HG03575 (cell line): ENCODE results near the gene EXOC3.
"Not testable (repeated sequence)": the region's sequence is repeated elsewhere in the genome, so short reads cannot be mapped to it uniquely, and the experiment has no call there.

Source experiments
- ATAC-seq: cut with Tn5 transposase; IDR thresholded peaks from one replicate; pipeline ENCODE4 v1.9.1; 2021; ENCODE audit not compliant: unreplicated experiment, insufficient number of reproducible peaks, low FRiP score; ENCODE audit errors: extremely low read depth

EXOC3 gene

GRCh38 chr5:478369-478981, 35.5 kb downstream of the EXOC3 start:
- ATAC-seq = no peak

GRCh38 chr5:478982-479535, 36.1 kb downstream of the EXOC3 start:
- no peak for ATAC-seq

DNA sequence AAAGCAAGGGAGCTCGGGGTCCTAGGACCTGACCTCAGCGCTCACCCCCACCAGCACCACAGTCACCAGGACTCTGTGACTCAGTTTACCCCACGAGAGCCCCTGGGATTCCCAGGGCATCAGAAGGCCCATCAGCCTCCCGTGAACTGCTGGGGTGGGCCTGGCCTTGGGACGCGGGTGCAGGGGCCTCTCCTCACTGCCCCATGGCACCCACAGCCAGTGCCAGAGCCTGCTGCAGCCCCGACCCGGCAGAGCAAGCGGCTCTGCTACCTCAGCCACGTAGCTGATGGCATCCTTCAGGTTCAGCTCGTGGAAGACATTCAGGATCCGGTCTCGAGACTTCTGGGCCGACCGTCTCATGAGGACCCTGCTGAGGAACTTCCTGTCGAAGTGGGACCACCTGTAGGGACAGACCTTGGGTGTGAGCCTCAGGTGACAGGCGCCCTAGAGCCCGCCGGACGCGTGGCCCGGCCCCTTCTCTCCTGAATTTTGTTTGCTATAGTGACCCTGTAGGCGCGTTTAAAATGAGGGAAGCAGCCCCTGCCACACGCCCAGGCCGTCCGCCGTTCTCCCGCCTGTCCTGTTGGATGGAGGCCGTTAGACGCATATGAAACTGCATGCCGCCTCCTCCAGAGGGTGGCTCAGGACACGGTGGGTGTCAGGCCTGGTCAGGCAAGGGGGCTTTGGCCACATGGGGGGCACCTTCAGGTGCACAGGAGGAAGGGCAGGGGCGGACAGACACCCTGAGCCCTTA, 36.8 kb downstream of the EXOC3 start:
- no peak for ATAC-seq

- ATAC-seq = no peak
These were observed 38.4 kb downstream of the EXOC3 start for GRCh38 chr5:481347-481746.

- no peak for ATAC-seq
These were observed 39.0 kb downstream of the EXOC3 start for GRCh38 chr5:482021-482420.

- no peak for ATAC-seq
These were observed 39.5 kb downstream of the EXOC3 start for GRCh38 chr5:482506-482905.

- no peak for ATAC-seq
These were observed 40.0 kb downstream of the EXOC3 start for GRCh38 chr5:483011-483410.

GRCh38 chr5:483434-484140, 40.6 kb downstream of the EXOC3 start:
- no peak for ATAC-seq

GRCh38 chr5:484556-484955, 41.6 kb downstream of the EXOC3 start:
- no peak for ATAC-seq

- ATAC-seq = no peak
These were observed 42.4 kb downstream of the EXOC3 start for GRCh38 chr5:485113-485945.

- ATAC-seq = no peak
These were observed 43.0 kb downstream of the EXOC3 start for GRCh38 chr5:485946-486491.

- ATAC-seq = not testable (repeated sequence)
These were observed 43.6 kb downstream of the EXOC3 start for GRCh38 chr5:486597-486996.

- ATAC-seq = no peak
These were observed 45.3 kb downstream of the EXOC3 start for GRCh38 chr5:488241-488640.

- ATAC-seq = no peak
These were observed 46.0 kb downstream of the EXOC3 start for GRCh38 chr5:488744-489688.

- ATAC-seq = no peak
These were observed 46.7 kb downstream of the EXOC3 start for GRCh38 chr5:489689-490080.

GRCh38 chr5:490116-491106, 47.4 kb downstream of the EXOC3 start:
- ATAC-seq = no peak
